PC-9 (cell line): ENCODE data around the gene PBX1. TPM values are rescaled to one million over a fixed set of nuclear protein-coding genes. Genes with fewer than 3 reads are reported as not detected.

Experiments used
- BruUV-seq: library from RNA; stranded (reverse); fragments of 400-500 nt; replicated peaks from 2 replicates; lab custom pipeline; 2021; lab: Mats Ljungman, UMichigan
- CTCF ChIA-PET: fragments of 300-600 bp; sonication (Branson Sonifier 250); formaldehyde crosslinking; loops from one replicate; lab custom pipeline; 2022; ENCODE audit warnings: antibody characterized with exemption; lab: Charles Lee
- POLR2A ChIA-PET: fragments of 300-600 bp; sonication (Branson Sonifier 250); formaldehyde crosslinking; loops from one replicate; lab custom pipeline; 2022; ENCODE audit warnings: antibody characterized with exemption; ENCODE audit not compliant: unreplicated experiment; lab: Charles Lee
- DNase-seq, 2 experiments: peaks; one replicate each; pipeline versions ENCODE4 v3.0.0 to v3.0.0-alpha.2; 2015 to 2022; ENCODE audit warnings: mixed read lengths in 1 of 2
- H2AFZ ChIP-seq: fragments of 200-600 bp; sonication (generic); 2 replicates; pipeline ENCODE4 v1.8.1; 2017; ENCODE audit warnings: antibody characterized with exemption
- H3F3A ChIP-seq: fragments of 200-600 bp; sonication (generic); 2 replicates; pipeline ENCODE4 v1.8.1; 2017; ENCODE audit warnings: antibody characterized with exemption, mild to moderate bottlenecking, low read depth; ENCODE audit not compliant: insufficient read depth
- H3K27ac ChIP-seq: fragments of 200-600 bp; sonication (generic); 2 replicates; pipeline ENCODE4 v1.6.1; 2016; ENCODE audit warnings: mixed run types
- H3K27me3 ChIP-seq: fragments of 200-600 bp; sonication (generic); 2 replicates; pipeline ENCODE4 v1.6.1; 2016; ENCODE audit warnings: low read depth, mixed run types; ENCODE audit not compliant: insufficient read depth
- H3K36me3 ChIP-seq: fragments of 200-600 bp; sonication (generic); 2 replicates; pipeline ENCODE4 v1.6.1; 2016; ENCODE audit warnings: low read depth, mixed run types
- H3K4me1 ChIP-seq: fragments of 200-600 bp; sonication (generic); replicated peaks from 2 replicates; pipeline ENCODE4 v1.6.1; 2016; ENCODE audit warnings: mixed run types; ENCODE audit not compliant: insufficient read depth
- H3K4me2 ChIP-seq: fragments of 200-600 bp; sonication (generic); 2 replicates; pipeline ENCODE4 v1.6.1; 2017; ENCODE audit warnings: mixed run types
- H3K4me3 ChIP-seq: fragments of 200-600 bp; sonication (generic); 2 replicates; pipeline ENCODE4 v1.6.1; 2016; ENCODE audit warnings: mixed run types
- H3K79me2 ChIP-seq: fragments of 200-600 bp; sonication (generic); 2 replicates; pipeline ENCODE4 v1.6.1; 2017; ENCODE audit warnings: low read depth, mixed run types
- H3K9me2 ChIP-seq: fragments of 200-600 bp; sonication (generic); 2 replicates; pipeline ENCODE4 v1.8.1; 2017; ENCODE audit warnings: mild to moderate bottlenecking; ENCODE audit not compliant: insufficient read depth
- H3K9me3 ChIP-seq: fragments of 200-600 bp; sonication (generic); 2 replicates; pipeline ENCODE4 v1.8.1; 2016; ENCODE audit warnings: low read depth; ENCODE audit not compliant: insufficient read depth
- H4K20me1 ChIP-seq: fragments of 200-600 bp; sonication (generic); 2 replicates; pipeline ENCODE4 v1.8.1; 2017; ENCODE audit not compliant: insufficient read depth
- CTCF ChIP-seq: fragments of 200-600 bp; sonication (generic); conservative IDR thresholded peaks from 2 replicates; pipeline ENCODE4 v1.6.1; 2017; ENCODE audit warnings: mixed run types, antibody characterized with exemption, mild to moderate bottlenecking, moderate library complexity
- EZH2 ChIP-seq: fragments of 200-600 bp; sonication (generic); IDR thresholded peaks from 2 replicates; pipeline ENCODE4 v1.8.0; 2017; ENCODE audit warnings: antibody characterized with exemption, low read depth
- intact Hi-C: fragments of 100-400 bp; cut with micrococcal nuclease; formaldehyde crosslinking; loops from one replicate; pipeline ENCODE4 v1.10.0; 2022; ENCODE audit not compliant: unreplicated experiment
- total RNA-seq: library from RNA; stranded (reverse); gene quantifications from 2 replicates; pipeline ENCODE4 v1.2.3, GENCODE V29; 2021

Gene PBX1
- total RNA-seq, 1 experiment from 2014 or later = 57.7 TPM

- Histone ChIP-seq H3K4me2 (no peak overlapping the region), H3K4me1 (0 out of 2 replicates have a peak, but pooled peaks cover 11% of the 10 kb centered on the region), H3K27ac (no peak overlapping the region), H2AFZ (no peak overlapping the region), H3K79me2 (peaks cover 26% of the 10 kb centered on the region), H3F3A (no peaks in the 10 kb centered on the region), H3K27me3 (no peaks in the 10 kb centered on the region), H4K20me1 (no peaks in the 10 kb centered on the region), H3K9me2 (no peaks in the 10 kb centered on the region), H3K36me3 (0 out of 2 replicates have a peak, but pooled peaks cover 13% of the 10 kb centered on the region), H3K9me3 (no peaks in the 10 kb centered on the region), H3K4me3 (no peak overlapping the region)
- POLR2A ChIA-PET = no interaction called here
- CTCF ChIA-PET = no interaction called here
- no TSS peak for BruUV-seq
- TF ChIP-seq EZH2 (no peak), CTCF (no peak)
- intact Hi-C loops = no loop called here
- DNase-seq = no peak
Observed at GRCh38 chr1:164622068-164622845, 63.3 kb downstream of the PBX1 start.

GRCh38 chr1:164623805-164624204 is 64.8 kb downstream of the PBX1 start:
- Histone ChIP-seq H3K9me2 (no peaks in the 10 kb centered on the region), H3K4me1 (0 out of 2 replicates have a peak, but pooled peaks cover 6% of the 10 kb centered on the region), H3K4me2 (no peak overlapping the region), H3F3A (no peaks in the 10 kb centered on the region), H3K36me3 (peaks cover 14% of the 10 kb centered on the region; the same call in 1 of the 2 replicates), H3K79me2 (peaks cover 16% of the 10 kb centered on the region; the same call in 1 of the 2 replicates), H3K4me3 (no peak overlapping the region), H3K27ac (no peak overlapping the region), H4K20me1 (no peaks in the 10 kb centered on the region), H2AFZ (no peak overlapping the region), H3K27me3 (no peaks in the 10 kb centered on the region), H3K9me3 (no peaks in the 10 kb centered on the region)
- ChIA-PET POLR2A (no interaction called here), CTCF (no interaction called here)
- no TSS peak for BruUV-seq
- TF ChIP-seq CTCF (no peak), EZH2 (no peak)
- no peak for DNase-seq
- intact Hi-C loops = no loop called here

GRCh38 chr1:164624400-164624799 is 65.4 kb downstream of the PBX1 start:
- Histone ChIP-seq H3K27ac (no peak overlapping the region), H2AFZ (no peak overlapping the region), H3K4me1 (peaks cover 2% of the 10 kb centered on the region; the same call in 1 of the 2 replicates), H3F3A (peaks cover 2% of the 10 kb centered on the region; the same call in 1 of the 2 replicates), H3K79me2 (0 out of 2 replicates have a peak, but pooled peaks cover 13% of the 10 kb centered on the region), H3K4me3 (no peak overlapping the region), H3K27me3 (no peaks in the 10 kb centered on the region), H3K9me3 (no peaks in the 10 kb centered on the region), H3K36me3 (peaks cover 14% of the 10 kb centered on the region; the same call in 1 of the 2 replicates), H3K9me2 (no peaks in the 10 kb centered on the region), H4K20me1 (no peaks in the 10 kb centered on the region), H3K4me2 (no peak overlapping the region)
- ChIA-PET POLR2A (interaction anchor here (0.6 kb wide), 1 partner anchor 123 kb away, joined by 6 read pairs; no protein-coding TSS in a partner anchor), CTCF (no interaction called here)
- DNase-seq = no peak
- no TSS peak for BruUV-seq
- intact Hi-C loops = no loop called here
- TF ChIP-seq CTCF (no peak), EZH2 (no peak)
